ENCODE results near the gene SPSB2.
A peak's percentile ranks its signal among the peaks of the same experiment; 100 is the strongest.

Gene SPSB2

DNA sequence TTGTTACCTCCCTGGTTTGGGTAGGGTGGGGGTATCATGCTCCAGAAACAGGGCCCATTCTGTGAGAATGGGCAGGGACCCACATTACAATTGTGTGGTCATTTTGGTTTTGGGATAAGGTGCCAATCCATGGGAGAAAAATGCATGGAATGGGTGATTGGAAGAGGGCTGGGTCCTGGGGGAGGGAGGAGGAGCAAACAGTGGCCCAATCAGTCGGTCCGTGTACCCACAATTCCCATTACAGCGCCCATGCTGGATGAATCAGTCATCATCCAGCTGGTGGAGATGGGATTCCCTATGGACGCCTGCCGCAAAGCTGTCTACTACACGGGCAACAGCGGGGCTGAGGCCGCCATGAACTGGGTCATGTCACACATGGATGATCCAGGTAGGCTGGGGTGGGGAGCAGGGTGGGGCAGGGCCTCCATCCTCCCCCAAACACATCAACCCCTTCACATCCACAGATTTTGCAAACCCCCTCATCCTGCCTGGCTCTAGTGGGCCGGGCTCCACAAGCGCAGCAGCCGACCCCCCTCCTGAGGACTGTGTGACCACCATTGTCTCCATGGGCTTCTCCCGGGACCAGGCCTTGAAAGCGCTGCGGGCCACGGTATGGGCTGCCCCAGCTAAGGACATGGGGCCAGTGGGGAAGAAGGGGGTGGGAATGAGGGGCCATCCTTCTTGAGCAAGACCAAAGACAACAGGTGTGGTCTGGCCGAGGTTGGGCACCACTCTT is 9.3 kb downstream of the SPSB2 start:
- Histone ChIP-seq H3K4me1 (ENCODE audit: control insufficient read depth in 1 of 2, insufficient read depth in 2 of 2, low read length in 2 of 2) (peaks cover 7 to 13% of the 10 kb centered on the region in 2 donors), H3K36me3 (ENCODE audit: control insufficient read depth in 1 of 2, insufficient read depth in 2 of 2, low read length in 2 of 2) (peaks cover 41 to 63% of the 10 kb centered on the region in 2 donors), H3K4me3 (ENCODE audit: low read depth in 1 of 2, low read length in 2 of 2) (no peak overlapping the region), H3K27ac (ENCODE audit: low read depth, low read length) (no peak overlapping the region), H3K9me3 (ENCODE audit: control insufficient read depth in 1 of 2, low read length in 2 of 2) (no peaks in the 10 kb centered on the region), H3K27me3 (ENCODE audit: control insufficient read depth in 1 of 2, insufficient read depth in 2 of 2, low read length in 2 of 2) (no peaks in the 10 kb centered on the region), H3K9ac (ENCODE audit: low read depth in 1 of 2, low read length in 2 of 2) (no peak overlapping the region)

DNA sequence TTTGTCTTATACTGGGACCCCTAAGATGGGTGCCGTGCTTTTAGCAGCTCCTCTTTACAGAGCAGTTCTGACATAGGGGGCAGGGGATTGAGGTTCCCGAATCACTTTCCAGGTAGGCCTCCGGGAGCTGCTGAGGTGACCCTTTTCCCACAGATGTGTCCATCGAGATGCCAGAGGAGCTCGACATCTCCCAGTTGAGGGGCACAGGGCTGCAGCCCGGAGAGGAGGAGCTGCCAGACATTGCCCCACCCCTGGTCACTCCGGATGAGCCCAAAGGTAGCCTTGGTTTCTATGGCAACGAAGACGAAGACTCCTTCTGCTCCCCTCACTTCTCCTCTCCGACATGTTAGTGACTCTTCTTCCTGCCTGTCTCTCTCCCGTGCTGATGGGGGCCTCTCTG is 10.1 kb downstream of the SPSB2 start:
- Histone ChIP-seq H3K9ac (ENCODE audit: low read depth in 1 of 2, low read length in 2 of 2) (no peak overlapping the region), H3K27me3 (ENCODE audit: control insufficient read depth in 1 of 2, insufficient read depth in 2 of 2, low read length in 2 of 2) (no peaks in the 10 kb centered on the region), H3K4me3 (ENCODE audit: low read depth in 1 of 2, low read length in 2 of 2) (no peak overlapping the region), H3K27ac (ENCODE audit: low read depth, low read length) (no peak overlapping the region), H3K9me3 (ENCODE audit: control insufficient read depth in 1 of 2, low read length in 2 of 2) (no peaks in the 10 kb centered on the region), H3K36me3 (ENCODE audit: control insufficient read depth in 1 of 2, insufficient read depth in 2 of 2, low read length in 2 of 2) (peaks cover 48 to 70% of the 10 kb centered on the region in 2 donors), H3K4me1 (ENCODE audit: control insufficient read depth in 1 of 2, insufficient read depth in 2 of 2, low read length in 2 of 2) (peaks cover 0 to 7% of the 10 kb centered on the region in 2 donors)

DNA sequence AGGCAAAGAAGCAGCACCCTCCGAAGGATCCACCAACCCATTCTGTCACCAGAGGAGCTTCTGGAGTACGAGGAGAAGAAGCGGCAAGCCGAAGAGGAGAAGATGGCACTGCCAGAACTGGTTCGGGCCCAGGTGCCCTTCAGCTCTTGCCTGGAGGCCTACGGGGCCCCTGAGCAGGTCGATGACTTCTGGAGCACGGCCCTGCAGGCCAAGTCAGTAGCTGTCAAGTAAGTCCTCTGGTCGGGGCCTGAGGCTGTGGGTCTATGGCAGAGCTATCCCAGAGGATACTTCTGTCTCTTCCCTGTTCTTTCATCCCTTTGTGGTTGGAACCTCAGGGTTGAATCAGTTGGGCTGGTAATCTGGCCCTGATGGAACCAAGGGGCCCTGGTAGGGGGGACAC is 11.7 kb downstream of the SPSB2 start:
- peaks cover 58 to 87% of the 10 kb centered on the region in 2 donors for H3K36me3 ChIP-seq (ENCODE audit: control insufficient read depth in 1 of 2, insufficient read depth in 2 of 2, low read length in 2 of 2)
- H3K4me1 ChIP-seq (ENCODE audit: control insufficient read depth in 1 of 2, insufficient read depth in 2 of 2, low read length in 2 of 2): no peaks in the 10 kb centered on the region
- H3K9me3 ChIP-seq (ENCODE audit: control insufficient read depth in 1 of 2, low read length in 2 of 2): no peaks in the 10 kb centered on the region
- no peaks in the 10 kb centered on the region for H3K27me3 ChIP-seq (ENCODE audit: control insufficient read depth in 1 of 2, insufficient read depth in 2 of 2, low read length in 2 of 2)
- H3K9ac ChIP-seq (ENCODE audit: low read depth in 1 of 2, low read length in 2 of 2): no peak overlapping the region
- no peak overlapping the region for H3K4me3 ChIP-seq (ENCODE audit: low read depth in 1 of 2, low read length in 2 of 2)
- H3K27ac ChIP-seq (ENCODE audit: low read depth, low read length): no peak overlapping the region

DNA sequence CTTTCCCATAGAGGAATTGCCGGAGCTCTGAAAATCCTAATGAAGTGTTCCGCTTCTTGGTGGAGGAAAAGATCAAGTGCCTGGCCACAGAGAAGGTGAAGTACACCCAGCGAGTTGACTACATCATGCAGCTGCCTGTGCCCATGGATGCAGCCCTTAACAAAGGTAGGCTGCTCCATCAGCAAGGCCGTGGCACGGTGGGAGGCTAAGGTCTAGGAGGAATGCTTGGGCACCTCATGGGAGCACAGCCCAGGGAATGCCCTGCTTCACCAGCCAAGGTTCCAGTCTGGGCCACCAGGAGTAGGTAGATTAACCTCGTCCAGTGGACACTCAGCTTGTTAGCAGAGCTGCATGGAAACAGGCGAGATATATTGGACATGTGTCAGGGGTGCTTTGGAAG is 12.2 kb downstream of the SPSB2 start:
- Histone ChIP-seq H3K4me1 (ENCODE audit: control insufficient read depth in 1 of 2, insufficient read depth in 2 of 2, low read length in 2 of 2) (no peaks in the 10 kb centered on the region), H3K27ac (ENCODE audit: low read depth, low read length) (no peak overlapping the region), H3K27me3 (ENCODE audit: control insufficient read depth in 1 of 2, insufficient read depth in 2 of 2, low read length in 2 of 2) (no peaks in the 10 kb centered on the region), H3K36me3 (ENCODE audit: control insufficient read depth in 1 of 2, insufficient read depth in 2 of 2, low read length in 2 of 2) (peaks cover 58 to 91% of the 10 kb centered on the region in 2 donors), H3K9me3 (ENCODE audit: control insufficient read depth in 1 of 2, low read length in 2 of 2) (no peaks in the 10 kb centered on the region), H3K4me3 (ENCODE audit: low read depth in 1 of 2, low read length in 2 of 2) (no peak overlapping the region), H3K9ac (ENCODE audit: low read depth in 1 of 2, low read length in 2 of 2) (no peak overlapping the region)

DNA sequence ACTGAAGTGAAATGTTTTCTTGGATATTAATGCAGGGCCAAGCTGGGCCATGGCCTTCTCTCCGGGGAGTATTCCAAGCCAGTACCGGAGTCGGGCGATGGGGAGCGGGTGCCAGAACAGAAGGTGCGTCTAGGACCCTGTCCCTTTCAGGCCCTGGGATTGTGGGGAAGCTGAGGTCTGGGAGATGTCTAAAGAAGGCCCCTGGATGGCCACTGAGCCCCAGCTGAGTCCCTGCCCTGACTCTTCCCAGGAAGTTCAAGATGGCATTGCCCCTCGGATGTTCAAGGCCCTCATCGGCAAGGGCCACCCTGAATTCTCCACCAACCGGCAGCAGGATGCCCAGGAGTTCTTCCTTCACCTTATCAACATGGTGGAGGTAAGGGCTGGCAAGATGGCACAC is 13.0 kb downstream of the SPSB2 start:
- Histone ChIP-seq H3K27me3 (ENCODE audit: control insufficient read depth in 1 of 2, insufficient read depth in 2 of 2, low read length in 2 of 2) (no peaks in the 10 kb centered on the region), H3K9ac (ENCODE audit: low read depth in 1 of 2, low read length in 2 of 2) (no peak overlapping the region)

DNA sequence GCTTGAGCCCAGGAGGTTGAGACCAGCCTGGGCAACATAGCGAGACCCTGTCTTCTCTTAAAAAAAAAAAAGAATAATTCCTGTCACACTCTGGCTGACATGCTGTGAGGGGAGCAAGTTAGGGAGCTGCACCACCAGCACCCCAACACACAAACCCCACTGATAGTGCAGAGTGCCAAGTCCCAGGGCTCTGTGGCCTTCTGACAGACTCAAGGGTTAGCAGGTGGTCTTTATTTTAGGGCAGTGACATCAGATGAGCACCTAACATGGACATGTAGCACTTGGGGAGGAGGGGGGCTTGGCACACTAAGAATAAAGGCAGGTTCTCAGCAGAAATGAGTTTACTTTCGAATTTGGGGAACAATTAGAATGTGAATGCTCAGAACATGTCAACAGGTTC is 14.3 kb downstream of the SPSB2 start:
- H3K36me3 ChIP-seq (ENCODE audit: control insufficient read depth in 1 of 2, insufficient read depth in 2 of 2, low read length in 2 of 2): peaks cover 51 to 82% of the 10 kb centered on the region in 2 donors
- no peak overlapping the region for H3K27ac ChIP-seq (ENCODE audit: low read depth, low read length)
- no peak overlapping the region for H3K4me3 ChIP-seq (ENCODE audit: low read depth in 1 of 2, low read length in 2 of 2)
- no peak overlapping the region for H3K9ac ChIP-seq (ENCODE audit: low read depth in 1 of 2, low read length in 2 of 2)
- H3K9me3 ChIP-seq (ENCODE audit: control insufficient read depth in 1 of 2, low read length in 2 of 2): no peaks in the 10 kb centered on the region
- peaks cover 0 to under 1% of the 10 kb centered on the region in 2 donors for H3K4me1 ChIP-seq (ENCODE audit: control insufficient read depth in 1 of 2, insufficient read depth in 2 of 2, low read length in 2 of 2)
- H3K27me3 ChIP-seq (ENCODE audit: control insufficient read depth in 1 of 2, insufficient read depth in 2 of 2, low read length in 2 of 2): no peaks in the 10 kb centered on the region

More for the DNA sequence above, 13.0 kb downstream of the SPSB2 start:
- no peak overlapping the region for H3K27ac ChIP-seq (ENCODE audit: low read depth, low read length)
- H3K9me3 ChIP-seq (ENCODE audit: control insufficient read depth in 1 of 2, low read length in 2 of 2): no peaks in the 10 kb centered on the region
- H3K4me1 ChIP-seq (ENCODE audit: control insufficient read depth in 1 of 2, insufficient read depth in 2 of 2, low read length in 2 of 2): no peaks in the 10 kb centered on the region
- H3K4me3 ChIP-seq (ENCODE audit: low read depth in 1 of 2, low read length in 2 of 2): no peak overlapping the region
- peaks cover 57 to 95% of the 10 kb centered on the region in 2 donors for H3K36me3 ChIP-seq (ENCODE audit: control insufficient read depth in 1 of 2, insufficient read depth in 2 of 2, low read length in 2 of 2)

DNA sequence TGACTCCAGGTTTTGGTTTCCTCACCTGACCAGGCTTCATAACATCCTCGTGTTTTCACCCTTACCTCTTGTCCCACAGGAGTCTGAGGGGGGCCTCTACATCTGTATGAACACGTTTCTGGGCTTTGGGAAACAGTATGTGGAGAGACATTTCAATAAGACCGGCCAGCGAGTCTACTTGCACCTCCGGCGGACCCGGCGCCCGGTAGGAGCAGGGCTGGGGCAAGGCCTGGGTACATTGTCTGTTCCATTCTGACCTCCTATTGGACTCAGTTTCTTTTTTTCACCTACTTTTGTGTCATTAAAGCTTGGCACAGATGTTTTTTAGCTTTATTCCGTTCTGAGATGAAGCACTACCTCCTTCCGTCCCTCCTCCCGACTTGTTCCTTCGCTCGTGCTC is 17.8 kb downstream of the SPSB2 start:
- Histone ChIP-seq H3K27ac (ENCODE audit: low read depth, low read length) (no peak overlapping the region), H3K4me1 (ENCODE audit: control insufficient read depth in 1 of 2, insufficient read depth in 2 of 2, low read length in 2 of 2) (peaks cover 7 to 11% of the 10 kb centered on the region in 2 donors), H3K27me3 (ENCODE audit: control insufficient read depth in 1 of 2, insufficient read depth in 2 of 2, low read length in 2 of 2) (no peaks in the 10 kb centered on the region), H3K9me3 (ENCODE audit: control insufficient read depth in 1 of 2, low read length in 2 of 2) (no peaks in the 10 kb centered on the region), H3K9ac (ENCODE audit: low read depth in 1 of 2, low read length in 2 of 2) (no peak overlapping the region), H3K4me3 (ENCODE audit: low read depth in 1 of 2, low read length in 2 of 2) (no peak overlapping the region), H3K36me3 (ENCODE audit: control insufficient read depth in 1 of 2, insufficient read depth in 2 of 2, low read length in 2 of 2) (peaks cover 26 to 50% of the 10 kb centered on the region in 2 donors)

DNA sequence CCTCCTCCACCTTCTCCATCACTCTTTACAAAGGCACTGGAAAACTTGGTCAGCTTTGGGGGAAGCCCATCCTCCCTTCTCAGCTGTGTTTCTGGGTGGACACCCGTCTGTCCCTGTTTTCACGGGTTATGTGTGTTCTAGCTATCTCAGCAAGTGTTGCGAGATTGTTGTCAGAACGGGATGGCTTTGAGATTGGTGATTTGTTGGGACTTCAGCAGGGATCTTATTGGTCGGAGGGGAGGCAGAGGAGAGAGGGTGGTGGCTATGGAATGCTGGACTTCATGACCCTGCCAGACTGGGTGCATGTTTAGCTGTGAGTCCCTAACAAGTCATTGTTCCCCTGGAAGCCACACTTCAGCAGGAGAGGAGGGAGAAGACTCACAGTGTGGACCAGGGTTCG is 19.1 kb downstream of the SPSB2 start:
- H3K9me3 ChIP-seq (ENCODE audit: control insufficient read depth in 1 of 2, low read length in 2 of 2): no peaks in the 10 kb centered on the region
- H3K27me3 ChIP-seq (ENCODE audit: control insufficient read depth in 1 of 2, insufficient read depth in 2 of 2, low read length in 2 of 2): no peaks in the 10 kb centered on the region
- no peak overlapping the region for H3K27ac ChIP-seq (ENCODE audit: low read depth, low read length)
- peaks cover 19 to 44% of the 10 kb centered on the region in 2 donors for H3K36me3 ChIP-seq (ENCODE audit: control insufficient read depth in 1 of 2, insufficient read depth in 2 of 2, low read length in 2 of 2)
- H3K4me3 ChIP-seq (ENCODE audit: low read depth in 1 of 2, low read length in 2 of 2): no peak overlapping the region
- no peak overlapping the region for H3K9ac ChIP-seq (ENCODE audit: low read depth in 1 of 2, low read length in 2 of 2)
- H3K4me1 ChIP-seq (ENCODE audit: control insufficient read depth in 1 of 2, insufficient read depth in 2 of 2, low read length in 2 of 2): peaks cover 11 to 19% of the 10 kb centered on the region in 2 donors

DNA sequence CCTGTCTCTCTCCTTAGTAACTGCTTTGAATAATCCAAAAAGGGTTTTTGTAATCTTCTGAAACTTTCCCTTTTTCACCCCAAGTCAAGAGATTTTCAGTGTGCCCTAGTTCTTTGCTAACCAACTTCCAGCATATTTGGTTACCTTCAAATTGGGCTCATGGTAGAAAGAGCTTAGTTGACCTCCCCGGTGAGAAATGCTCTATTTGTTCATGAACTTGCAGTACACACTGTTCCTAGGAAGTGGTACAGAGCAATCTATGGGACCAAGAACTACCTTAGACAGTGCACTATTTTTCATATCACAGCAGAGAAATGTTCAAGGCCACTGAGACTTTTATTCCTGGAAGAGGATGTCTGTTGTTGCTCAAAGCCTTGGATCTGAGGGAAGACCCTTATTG is 19.5 kb downstream of the SPSB2 start:
- no peak overlapping the region for H3K27ac ChIP-seq (ENCODE audit: low read depth, low read length)
- H3K9ac ChIP-seq (ENCODE audit: low read depth in 1 of 2, low read length in 2 of 2): peak overlapping the region in 1 of 2 donors; percentile 31
- peaks cover 11 to 22% of the 10 kb centered on the region in 2 donors for H3K4me1 ChIP-seq (ENCODE audit: control insufficient read depth in 1 of 2, insufficient read depth in 2 of 2, low read length in 2 of 2)
- H3K27me3 ChIP-seq (ENCODE audit: control insufficient read depth in 1 of 2, insufficient read depth in 2 of 2, low read length in 2 of 2): no peaks in the 10 kb centered on the region
- no peaks in the 10 kb centered on the region for H3K9me3 ChIP-seq (ENCODE audit: control insufficient read depth in 1 of 2, low read length in 2 of 2)
- H3K36me3 ChIP-seq (ENCODE audit: control insufficient read depth in 1 of 2, insufficient read depth in 2 of 2, low read length in 2 of 2): peaks cover 15 to 44% of the 10 kb centered on the region in 2 donors
- no peak overlapping the region for H3K4me3 ChIP-seq (ENCODE audit: low read depth in 1 of 2, low read length in 2 of 2)

DNA sequence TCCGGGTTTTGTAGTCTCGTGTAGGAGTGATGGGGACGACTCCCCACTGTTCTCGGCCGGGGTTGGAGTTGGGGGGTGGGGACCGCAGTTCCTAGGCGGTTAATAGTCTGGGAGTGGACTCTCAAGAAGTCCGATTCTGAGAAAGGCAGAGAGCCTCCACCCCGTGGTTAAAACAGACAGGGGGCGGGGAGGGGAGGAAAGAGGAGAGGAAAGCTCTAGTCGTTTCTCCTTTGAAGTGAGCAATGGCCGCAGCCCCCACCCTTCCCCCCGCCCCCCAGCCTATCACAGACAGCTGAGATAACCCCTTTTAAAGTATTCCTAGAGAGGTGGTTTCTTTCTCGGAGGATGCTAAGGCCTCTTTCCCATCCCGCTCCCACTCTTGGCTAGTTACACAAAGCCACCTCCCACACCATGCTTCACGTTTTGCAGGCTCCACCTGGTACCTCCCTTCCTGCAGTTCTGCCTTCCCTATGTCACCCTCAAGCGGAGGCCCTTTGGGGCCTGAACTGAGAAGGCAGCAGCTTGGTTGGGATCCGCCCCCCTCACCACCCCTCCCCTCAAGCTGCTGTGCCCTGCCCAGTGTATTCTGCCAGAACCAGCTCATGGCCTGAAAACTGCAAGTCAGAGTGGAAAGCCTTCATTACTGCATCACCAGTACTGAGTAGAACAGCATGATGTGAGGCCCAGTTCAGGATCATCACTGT is 20.3 kb downstream of the SPSB2 start:
- peaks cover 7 to 38% of the 10 kb centered on the region in 2 donors for H3K36me3 ChIP-seq (ENCODE audit: control insufficient read depth in 1 of 2, insufficient read depth in 2 of 2, low read length in 2 of 2)
- no peaks in the 10 kb centered on the region for H3K27me3 ChIP-seq (ENCODE audit: control insufficient read depth in 1 of 2, insufficient read depth in 2 of 2, low read length in 2 of 2)
- no peak overlapping the region for H3K27ac ChIP-seq (ENCODE audit: low read depth, low read length)
- H3K9ac ChIP-seq (ENCODE audit: low read depth in 1 of 2, low read length in 2 of 2): peak overlapping the region; percentile 31 to 45
- H3K4me3 ChIP-seq (ENCODE audit: low read depth in 1 of 2, low read length in 2 of 2): peak overlapping the region; percentile 63 to 65
- no peaks in the 10 kb centered on the region for H3K9me3 ChIP-seq (ENCODE audit: control insufficient read depth in 1 of 2, low read length in 2 of 2)
- peaks cover 11 to 22% of the 10 kb centered on the region in 2 donors for H3K4me1 ChIP-seq (ENCODE audit: control insufficient read depth in 1 of 2, insufficient read depth in 2 of 2, low read length in 2 of 2)

All from duodenal mucosa (tissue), 2 donors.